BLaER1 treated with 17β-estradiol and CSF1 and Interleukin-3, amounts not matched to agents 10 nM and 100 nM (cell line): ENCODE data around the gene OXTR.

Experiments
- H3K27ac ChIP-seq, 11 experiments: shearing (Covaris generic); formaldehyde crosslinking; 2 replicates each; pipeline ENCODE4 v1.8.1; 2022
- H3K27me3 ChIP-seq, 11 experiments: shearing (Covaris generic); formaldehyde crosslinking; 2 replicates each; pipeline ENCODE4 v1.8.1; 2022
- H3K36me3 ChIP-seq, 11 experiments: shearing (Covaris generic); formaldehyde crosslinking; 2 replicates each; pipeline ENCODE4 v1.8.1; 2022
- H3K4me1 ChIP-seq, 10 experiments: shearing (Covaris generic); formaldehyde crosslinking; 2 replicates each; pipeline ENCODE4 v1.8.1; 2022
- H3K4me2 ChIP-seq, 11 experiments: shearing (Covaris generic); formaldehyde crosslinking; 2 replicates each; pipeline ENCODE4 v1.8.1; 2022
- H3K4me3 ChIP-seq, 10 experiments: shearing (Covaris generic); formaldehyde crosslinking; 2 replicates each; pipeline ENCODE4 v1.8.1; 2022
- H3K9ac ChIP-seq, 11 experiments: shearing (Covaris generic); formaldehyde crosslinking; 2 replicates each; pipeline ENCODE4 v1.8.1; 2022
- H3K9me3 ChIP-seq, 11 experiments: shearing (Covaris generic); formaldehyde crosslinking; replicated peaks in 1 of 11; 2 replicates each; pipeline ENCODE4 v1.8.1; 2022
- H4K20me1 ChIP-seq, 11 experiments: shearing (Covaris generic); formaldehyde crosslinking; 2 replicates each; pipeline ENCODE4 v1.8.1; 2022
- Cebpa-rat ChIP-seq, 11 experiments: shearing (Covaris generic); IDR thresholded peaks; 2 replicates each; pipeline ENCODE4 v1.8.1; 2022

OXTR gene

DNA sequence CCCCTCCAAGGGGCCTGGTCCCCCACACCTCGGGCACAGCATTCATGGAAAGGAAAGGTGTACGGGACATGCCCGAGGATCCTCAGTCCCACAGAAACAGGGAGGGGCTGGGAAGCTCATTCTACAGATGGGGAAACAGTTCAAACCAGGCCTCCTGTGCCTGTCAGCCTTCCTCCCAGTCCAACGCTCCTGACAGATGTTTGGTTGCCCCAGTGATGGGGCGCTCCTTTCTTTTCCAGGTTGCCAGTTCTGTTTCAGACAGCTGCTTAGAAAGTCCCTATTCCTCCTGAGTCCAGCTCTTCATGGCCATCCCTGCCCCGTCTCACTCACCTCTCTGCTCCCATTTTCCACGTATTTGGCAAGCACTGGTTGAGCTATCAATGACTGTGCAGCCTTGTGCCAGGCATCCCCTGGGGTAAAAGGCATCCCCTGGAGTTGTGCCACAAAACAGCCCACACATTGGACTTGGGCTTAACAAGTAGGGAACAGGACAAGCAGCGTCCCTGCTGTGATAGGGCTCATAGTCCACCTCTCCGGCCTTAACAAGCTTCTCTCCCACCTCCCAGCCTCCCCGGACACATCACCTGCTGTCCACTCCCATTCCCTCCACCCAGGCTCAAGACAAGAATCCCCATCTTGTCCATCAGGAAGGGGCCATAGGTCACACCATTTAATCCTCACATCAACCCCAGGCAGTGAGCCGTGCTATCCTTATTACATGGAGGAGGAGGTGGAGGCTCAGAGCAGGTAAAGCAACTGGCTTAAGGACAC, 6.6 kb downstream of the OXTR start:
- no peak overlapping the region for H3K4me2 ChIP-seq

DNA sequence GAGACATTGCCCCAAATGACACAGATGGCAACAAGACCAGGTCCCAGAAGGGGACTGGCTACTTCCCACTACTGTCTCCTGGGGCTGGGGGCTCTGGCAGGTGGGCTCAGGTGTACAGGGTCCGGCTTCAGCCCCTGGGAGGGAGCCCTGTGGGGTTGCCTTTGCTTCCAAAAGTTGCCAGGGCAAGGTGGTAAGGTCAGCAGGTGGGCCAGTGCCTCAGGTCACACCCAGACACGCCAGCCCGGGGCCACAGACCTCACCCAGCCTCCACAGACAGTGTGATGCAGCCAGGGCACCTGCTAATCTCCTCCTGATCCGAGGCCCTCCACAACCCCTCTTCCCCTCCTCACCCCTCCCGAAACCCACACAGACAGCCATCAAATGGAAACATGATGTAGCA, 7.5 kb downstream of the OXTR start:
- Histone ChIP-seq H3K9me3 (no peaks in the 10 kb centered on the region), H3K9ac (no peak overlapping the region), H4K20me1 (no peaks in the 10 kb centered on the region), H3K4me3 (no peak overlapping the region), H3K4me2 (no peak overlapping the region), H3K4me1 (peaks cover 0 to 17% (median 0%) of the 10 kb centered on the region in 10 experiments; a peak in 8 of 20 replicates), H3K27ac (no peak overlapping the region), H3K36me3 (no peaks in the 10 kb centered on the region), H3K27me3 (no peaks in the 10 kb centered on the region)
- no peak for TF ChIP-seq Cebpa-rat (IDR thresholded peaks at IDR 0.05)

More for the DNA sequence above, 6.6 kb downstream of the OXTR start:
- Histone ChIP-seq H3K36me3 (peaks cover 0 to 8% (median under 1%) of the 10 kb centered on the region in 11 experiments; a peak in 5 of 22 replicates), H3K4me1 (peaks cover 0 to 17% (median 0%) of the 10 kb centered on the region in 10 experiments; a peak in 8 of 20 replicates), H3K27ac (no peak overlapping the region), H3K27me3 (no peaks in the 10 kb centered on the region), H4K20me1 (no peaks in the 10 kb centered on the region), H3K9ac (no peak overlapping the region), H3K9me3 (peaks cover 3 to 9% (median 6%) of the 10 kb centered on the region in 11 experiments), H3K4me3 (no peak overlapping the region)
- TF ChIP-seq Cebpa-rat (IDR thresholded peaks at IDR 0.05): no peak

DNA sequence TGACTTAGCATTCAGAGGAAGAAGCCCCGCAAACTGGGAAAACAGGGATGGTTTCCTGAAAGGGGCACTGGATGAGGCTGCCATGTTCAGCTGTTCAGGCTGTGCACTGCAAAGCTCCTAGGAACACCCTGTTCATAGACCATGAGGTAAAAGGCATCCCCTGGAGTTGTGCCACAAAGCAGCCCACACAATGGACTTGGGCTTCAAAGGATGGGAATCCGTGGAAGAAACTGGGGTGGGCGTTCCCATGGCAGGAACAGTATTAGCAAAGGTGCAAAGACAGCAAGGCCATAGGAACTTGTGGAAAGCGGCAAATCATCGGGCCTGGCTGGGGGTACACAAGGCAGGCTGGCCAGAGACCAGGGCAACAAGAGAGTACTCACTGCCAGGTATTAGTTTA, 8.9 kb downstream of the OXTR start:
- H3K4me3 ChIP-seq: no peak overlapping the region
- no peak overlapping the region for H3K9ac ChIP-seq
- no peak for TF ChIP-seq Cebpa-rat (IDR thresholded peaks at IDR 0.05)
- no peak overlapping the region for H3K4me2 ChIP-seq
- H3K9me3 ChIP-seq: no peaks in the 10 kb centered on the region
- H3K36me3 ChIP-seq: no peaks in the 10 kb centered on the region
- H3K27ac ChIP-seq: no peak overlapping the region
- H4K20me1 ChIP-seq: no peaks in the 10 kb centered on the region
- no peaks in the 10 kb centered on the region for H3K27me3 ChIP-seq
- H3K4me1 ChIP-seq: peaks cover 0 to 4% (median 0%) of the 10 kb centered on the region in 10 experiments; a peak in 6 of 20 replicates

DNA sequence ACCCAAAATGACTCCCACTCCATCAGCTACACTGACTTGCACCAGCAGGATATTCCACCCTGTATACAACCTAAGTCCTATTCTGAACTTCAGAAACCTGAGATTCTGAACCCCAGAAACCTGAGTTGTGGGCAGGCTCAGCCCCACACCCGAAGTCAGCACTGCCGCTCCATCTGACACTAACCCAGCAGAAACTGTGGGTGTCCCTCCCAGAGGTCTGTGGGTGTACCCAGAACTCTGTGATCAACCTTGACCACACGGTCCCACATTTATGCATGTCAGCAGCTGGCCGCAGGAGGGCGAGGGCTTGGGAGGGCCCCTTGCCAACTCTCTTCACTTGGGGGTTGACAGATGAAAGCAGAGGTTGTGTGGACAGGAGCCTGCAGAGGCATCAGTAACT, 9.3 kb downstream of the OXTR start:
- H3K4me1 ChIP-seq: no peaks in the 10 kb centered on the region
- no peaks in the 10 kb centered on the region for H3K9me3 ChIP-seq
- no peak overlapping the region for H3K4me2 ChIP-seq
- H3K4me3 ChIP-seq: no peak overlapping the region
- no peak overlapping the region for H3K27ac ChIP-seq
- no peaks in the 10 kb centered on the region for H3K36me3 ChIP-seq
- no peak for TF ChIP-seq Cebpa-rat (IDR thresholded peaks at IDR 0.05)
- no peaks in the 10 kb centered on the region for H4K20me1 ChIP-seq
- H3K27me3 ChIP-seq: no peaks in the 10 kb centered on the region
- H3K9ac ChIP-seq: no peak overlapping the region

DNA sequence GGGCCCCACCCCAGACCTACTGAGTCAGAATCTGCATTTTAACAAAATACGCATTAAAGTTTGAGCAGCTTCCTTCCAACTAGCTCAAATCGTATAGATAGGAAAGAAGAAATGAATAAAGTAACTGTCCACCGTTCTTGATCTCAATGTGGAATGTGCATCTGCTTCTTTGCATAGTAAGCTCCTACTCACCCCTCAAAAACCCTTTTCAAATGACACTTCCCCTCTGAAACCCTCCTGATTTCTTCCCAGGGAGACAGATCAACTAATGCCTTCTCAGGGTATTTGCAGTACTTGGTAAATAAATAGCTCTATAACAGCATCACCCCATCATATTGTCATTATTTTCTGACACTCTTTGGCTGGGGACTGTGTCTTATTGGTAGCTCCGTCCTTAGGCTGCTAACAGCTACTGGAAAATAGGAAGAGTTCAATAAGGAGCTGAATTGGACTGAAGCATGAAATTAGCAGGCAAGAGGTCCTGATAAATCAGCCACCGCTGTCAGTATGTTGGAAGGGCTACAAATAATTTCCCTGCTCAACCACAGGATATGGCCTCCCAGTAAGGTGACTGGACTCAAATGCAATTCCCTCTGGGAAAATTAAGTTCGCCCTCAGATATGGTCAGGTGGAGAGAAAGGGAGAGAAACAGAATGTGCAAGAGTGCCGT, 10.2 kb downstream of the OXTR start:
- Histone ChIP-seq H3K9me3 (no peaks in the 10 kb centered on the region), H3K9ac (no peak overlapping the region), H3K27ac (no peak overlapping the region), H3K27me3 (no peaks in the 10 kb centered on the region), H3K4me3 (no peak overlapping the region), H3K4me1 (no peaks in the 10 kb centered on the region), H3K4me2 (no peak overlapping the region), H4K20me1 (no peaks in the 10 kb centered on the region), H3K36me3 (no peaks in the 10 kb centered on the region)
- no peak for TF ChIP-seq Cebpa-rat (IDR thresholded peaks at IDR 0.05)

DNA sequence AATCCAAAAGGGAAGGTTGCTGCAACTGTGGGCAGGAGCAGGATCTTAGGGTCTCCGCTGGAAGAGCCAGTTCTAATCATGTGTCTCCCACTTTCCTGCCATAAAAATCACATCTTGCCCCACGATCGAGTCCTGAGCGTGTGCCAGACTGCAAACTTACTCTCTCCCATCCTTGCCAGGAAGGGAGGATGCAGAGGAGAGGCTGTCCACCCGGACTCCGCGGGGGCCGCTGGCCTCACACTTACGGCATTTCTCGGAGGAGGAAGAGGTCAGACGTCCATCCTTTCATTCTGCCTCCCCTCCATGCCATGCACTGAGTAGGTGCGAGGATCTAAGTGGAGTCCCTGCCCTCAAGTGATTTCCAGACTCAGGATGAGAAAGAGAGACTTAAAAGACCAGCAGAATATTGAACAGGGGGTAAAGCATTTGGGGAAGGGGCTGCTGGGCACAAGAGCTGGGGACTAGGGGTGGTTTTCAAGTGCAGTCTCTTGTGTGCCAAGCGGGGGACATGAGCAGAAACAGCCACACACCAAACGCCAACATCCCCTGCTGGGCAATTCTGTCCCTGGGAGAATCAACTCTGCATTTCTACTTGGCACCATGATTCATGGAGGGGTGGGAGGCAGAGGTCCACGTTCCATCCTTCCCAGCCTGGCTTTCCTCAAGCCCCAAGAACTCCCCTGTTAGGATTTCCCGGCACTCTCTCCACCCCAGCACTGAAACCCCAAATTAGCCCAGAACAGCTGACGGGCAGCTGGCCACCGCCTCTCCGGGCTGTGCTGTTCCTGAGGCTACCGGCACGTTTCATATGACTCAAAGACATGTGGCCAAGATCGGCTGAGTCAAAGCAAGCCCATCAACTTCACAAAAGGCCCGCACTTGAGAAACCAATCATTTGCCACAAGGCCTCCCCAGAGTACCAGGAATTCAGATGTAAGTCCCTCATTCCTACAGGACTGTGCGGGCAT, 11.6 kb downstream of the OXTR start:
- Histone ChIP-seq H3K4me3 (no peak overlapping the region), H3K9ac (no peak overlapping the region), H3K9me3 (no peaks in the 10 kb centered on the region; a peak in 1 of 22 replicates), H3K4me1 (no peaks in the 10 kb centered on the region), H3K27ac (no peak overlapping the region), H4K20me1 (no peaks in the 10 kb centered on the region), H3K36me3 (peaks cover 0 to 3% (median 1%) of the 10 kb centered on the region in 11 experiments; a peak in 7 of 22 replicates), H3K27me3 (no peaks in the 10 kb centered on the region), H3K4me2 (no peak overlapping the region)
- TF ChIP-seq Cebpa-rat (IDR thresholded peaks at IDR 0.05): no peak

DNA sequence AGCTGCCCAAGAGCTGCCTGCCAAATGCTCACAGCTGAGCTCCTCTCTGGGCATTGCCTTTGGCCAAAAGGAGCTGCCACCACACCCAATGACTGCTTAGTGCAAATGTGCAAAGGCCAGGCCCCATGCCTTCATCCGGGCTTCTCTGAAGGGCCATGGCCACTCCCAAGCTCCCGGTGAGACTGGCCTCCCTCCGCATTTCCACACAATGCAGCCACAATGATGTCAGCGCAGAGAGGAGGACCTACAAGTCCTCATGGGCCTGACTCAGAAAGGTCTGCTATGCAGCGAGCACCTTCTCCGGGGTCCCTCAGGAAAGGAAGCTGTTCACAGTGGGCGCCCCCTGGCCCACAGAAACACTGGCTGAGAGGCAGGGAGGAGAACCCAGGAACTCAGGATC, 12.7 kb downstream of the OXTR start:
- Histone ChIP-seq H3K36me3 (peaks cover 0 to 12% (median 7%) of the 10 kb centered on the region in 11 experiments; a peak in 8 of 22 replicates), H3K27me3 (no peaks in the 10 kb centered on the region)
- TF ChIP-seq Cebpa-rat (IDR thresholded peaks at IDR 0.05): no peak

DNA sequence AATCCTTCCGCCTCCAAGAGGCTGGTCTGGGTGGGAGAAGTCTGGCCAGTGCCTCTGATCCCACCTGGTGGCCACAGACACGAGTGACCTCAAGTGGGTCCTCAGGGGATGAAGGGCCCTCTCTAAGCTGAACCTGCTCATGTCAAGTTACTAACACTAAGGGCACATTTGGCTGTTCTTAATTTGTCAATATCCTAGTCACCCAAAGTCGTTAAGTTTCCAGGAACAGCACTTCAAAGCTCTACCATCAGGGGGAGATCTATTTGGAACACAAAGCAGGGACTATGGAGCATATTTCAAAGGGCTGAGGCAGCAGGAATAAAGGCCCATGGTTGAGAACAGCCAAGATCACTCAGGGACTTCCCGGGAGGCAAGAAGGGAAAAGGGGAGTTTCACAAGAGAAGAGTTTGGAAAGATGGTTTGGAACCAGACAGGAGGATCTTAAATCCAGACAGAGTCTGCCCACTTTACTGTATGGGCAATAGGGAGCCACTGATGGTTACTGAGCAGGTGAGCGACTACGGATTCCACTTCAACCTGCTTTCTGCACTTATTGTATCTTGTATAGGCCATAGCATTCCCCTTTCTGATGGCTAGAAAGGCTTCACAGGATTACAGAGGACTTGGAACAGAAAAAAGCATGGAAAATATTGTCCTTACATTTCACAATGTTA, 13.7 kb downstream of the OXTR start:
- no peak overlapping the region for H3K9ac ChIP-seq
- no peaks in the 10 kb centered on the region for H4K20me1 ChIP-seq
- no peak overlapping the region for H3K4me2 ChIP-seq
- no peaks in the 10 kb centered on the region for H3K4me1 ChIP-seq
- H3K9me3 ChIP-seq: no peaks in the 10 kb centered on the region; a peak in 1 of 22 replicates
- H3K27me3 ChIP-seq: no peaks in the 10 kb centered on the region
- peaks cover 0 to 17% (median 7%) of the 10 kb centered on the region in 11 experiments; a peak in 8 of 22 replicates for H3K36me3 ChIP-seq
- no peak for TF ChIP-seq Cebpa-rat (IDR thresholded peaks at IDR 0.05)
- H3K4me3 ChIP-seq: no peak overlapping the region
- no peak overlapping the region for H3K27ac ChIP-seq

More for the DNA sequence above, 12.7 kb downstream of the OXTR start:
- no peak overlapping the region for H3K4me3 ChIP-seq
- no peaks in the 10 kb centered on the region for H4K20me1 ChIP-seq
- H3K4me1 ChIP-seq: no peaks in the 10 kb centered on the region
- H3K27ac ChIP-seq: no peak overlapping the region
- no peak overlapping the region for H3K4me2 ChIP-seq
- H3K9ac ChIP-seq: no peak overlapping the region
- H3K9me3 ChIP-seq: no peaks in the 10 kb centered on the region; a peak in 1 of 22 replicates
